ENCODE results near the gene CTU2. TPM values are rescaled to one million over a fixed set of nuclear protein-coding genes. Genes with fewer than 3 reads are reported as not detected.

CTU2 gene
- total and polyA plus RNA-seq, 9 of the 15 experiments (the other 6 are each of a cell fraction or from before 2014, with no cell fraction given): 1.3 to 105 (median 23.2) TPM

DNA sequence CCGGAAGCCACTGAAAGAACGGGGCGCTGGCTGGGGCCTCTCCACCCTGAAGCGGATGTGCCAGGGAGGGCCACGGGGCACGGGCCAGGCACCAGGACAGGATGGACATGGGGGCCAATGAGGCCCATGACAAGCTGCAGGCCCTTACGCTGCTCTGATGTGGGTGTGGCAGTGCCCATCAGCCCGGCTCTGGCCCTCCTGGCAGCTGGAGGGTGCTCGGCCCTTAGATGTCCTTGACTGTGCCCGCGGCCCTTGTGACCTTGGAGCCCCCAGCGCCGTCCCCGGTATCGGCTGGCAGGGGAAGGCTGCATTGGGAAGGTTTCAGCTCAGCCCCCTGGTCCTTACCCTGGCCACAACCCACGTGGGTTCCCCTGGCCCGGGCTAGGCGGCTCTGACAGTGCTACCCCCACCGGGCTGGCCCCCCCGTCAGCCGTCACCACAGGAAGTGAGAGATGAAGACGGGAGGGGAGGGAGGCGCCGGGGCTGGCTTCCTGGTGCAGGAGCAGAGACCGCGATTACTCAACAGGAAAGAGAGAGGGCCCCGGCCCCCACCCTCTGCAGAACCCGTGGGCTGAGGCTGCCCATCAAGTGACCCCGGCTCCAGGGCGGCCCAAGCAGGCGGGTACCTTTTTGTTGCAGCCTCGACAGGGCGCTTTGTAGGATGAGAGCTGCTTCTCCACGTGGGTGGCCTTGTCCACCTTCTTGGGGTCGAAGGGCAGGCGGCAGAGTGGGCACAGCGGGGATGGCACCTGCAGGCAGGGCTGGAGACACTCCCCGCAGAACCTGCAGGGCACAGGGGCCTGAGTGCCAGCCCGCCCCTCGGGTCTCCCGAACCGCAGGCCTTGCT lies 5.4 kb upstream of the CTU2 start (continued):
- TF ChIP-seq, protein P1, sequence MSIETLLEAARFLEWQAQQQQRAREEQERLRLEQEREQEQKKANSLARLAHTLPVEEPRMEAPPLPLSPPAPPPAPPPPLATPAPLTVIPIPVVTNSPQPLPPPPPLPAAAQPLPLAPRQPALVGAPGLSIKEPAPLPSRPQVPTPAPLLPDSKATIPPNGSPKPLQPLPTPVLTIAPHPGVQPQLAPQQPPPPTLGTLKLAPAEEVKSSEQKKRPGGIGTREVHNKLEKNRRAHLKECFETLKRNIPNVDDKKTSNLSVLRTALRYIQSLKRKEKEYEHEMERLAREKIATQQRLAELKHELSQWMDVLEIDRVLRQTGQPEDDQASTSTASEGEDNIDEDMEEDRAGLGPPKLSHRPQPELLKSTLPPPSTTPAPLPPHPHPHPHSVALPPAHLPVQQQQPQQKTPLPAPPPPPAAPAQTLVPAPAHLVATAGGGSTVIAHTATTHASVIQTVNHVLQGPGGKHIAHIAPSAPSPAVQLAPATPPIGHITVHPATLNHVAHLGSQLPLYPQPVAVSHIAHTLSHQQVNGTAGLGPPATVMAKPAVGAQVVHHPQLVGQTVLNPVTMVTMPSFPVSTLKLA (conservative IDR thresholded peaks at IDR 0.05): peak in 1 of 2 experiments; percentile 78; a peak in 3 of 4 replicates
- peak; percentile 80 for TF ChIP-seq CEBPB (tag; IDR thresholded peaks at IDR 0.05)
- TF ChIP-seq, protein P2, sequence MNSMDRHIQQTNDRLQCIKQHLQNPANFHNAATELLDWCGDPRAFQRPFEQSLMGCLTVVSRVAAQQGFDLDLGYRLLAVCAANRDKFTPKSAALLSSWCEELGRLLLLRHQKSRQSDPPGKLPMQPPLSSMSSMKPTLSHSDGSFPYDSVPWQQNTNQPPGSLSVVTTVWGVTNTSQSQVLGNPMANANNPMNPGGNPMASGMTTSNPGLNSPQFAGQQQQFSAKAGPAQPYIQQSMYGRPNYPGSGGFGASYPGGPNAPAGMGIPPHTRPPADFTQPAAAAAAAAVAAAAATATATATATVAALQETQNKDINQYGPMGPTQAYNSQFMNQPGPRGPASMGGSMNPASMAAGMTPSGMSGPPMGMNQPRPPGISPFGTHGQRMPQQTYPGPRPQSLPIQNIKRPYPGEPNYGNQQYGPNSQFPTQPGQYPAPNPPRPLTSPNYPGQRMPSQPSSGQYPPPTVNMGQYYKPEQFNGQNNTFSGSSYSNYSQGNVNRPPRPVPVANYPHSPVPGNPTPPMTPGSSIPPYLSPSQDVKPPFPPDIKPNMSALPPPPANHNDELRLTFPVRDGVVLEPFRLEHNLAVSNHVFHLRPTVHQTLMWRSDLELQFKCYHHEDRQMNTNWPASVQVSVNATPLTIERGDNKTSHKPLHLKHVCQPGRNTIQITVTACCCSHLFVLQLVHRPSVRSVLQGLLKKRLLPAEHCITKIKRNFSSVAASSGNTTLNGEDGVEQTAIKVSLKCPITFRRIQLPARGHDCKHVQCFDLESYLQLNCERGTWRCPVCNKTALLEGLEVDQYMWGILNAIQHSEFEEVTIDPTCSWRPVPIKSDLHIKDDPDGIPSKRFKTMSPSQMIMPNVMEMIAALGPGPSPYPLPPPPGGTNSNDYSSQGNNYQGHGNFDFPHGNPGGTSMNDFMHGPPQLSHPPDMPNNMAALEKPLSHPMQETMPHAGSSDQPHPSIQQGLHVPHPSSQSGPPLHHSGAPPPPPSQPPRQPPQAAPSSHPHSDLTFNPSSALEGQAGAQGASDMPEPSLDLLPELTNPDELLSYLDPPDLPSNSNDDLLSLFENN (IDR thresholded peaks at IDR 0.05; ENCODE audit: low read depth in 2 of 2, low read length in 2 of 2): no peak
- TF ChIP-seq, protein P3, sequence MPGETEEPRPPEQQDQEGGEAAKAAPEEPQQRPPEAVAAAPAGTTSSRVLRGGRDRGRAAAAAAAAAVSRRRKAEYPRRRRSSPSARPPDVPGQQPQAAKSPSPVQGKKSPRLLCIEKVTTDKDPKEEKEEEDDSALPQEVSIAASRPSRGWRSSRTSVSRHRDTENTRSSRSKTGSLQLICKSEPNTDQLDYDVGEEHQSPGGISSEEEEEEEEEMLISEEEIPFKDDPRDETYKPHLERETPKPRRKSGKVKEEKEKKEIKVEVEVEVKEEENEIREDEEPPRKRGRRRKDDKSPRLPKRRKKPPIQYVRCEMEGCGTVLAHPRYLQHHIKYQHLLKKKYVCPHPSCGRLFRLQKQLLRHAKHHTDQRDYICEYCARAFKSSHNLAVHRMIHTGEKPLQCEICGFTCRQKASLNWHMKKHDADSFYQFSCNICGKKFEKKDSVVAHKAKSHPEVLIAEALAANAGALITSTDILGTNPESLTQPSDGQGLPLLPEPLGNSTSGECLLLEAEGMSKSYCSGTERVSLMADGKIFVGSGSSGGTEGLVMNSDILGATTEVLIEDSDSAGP (CRISPR knock-in tag; IDR thresholded peaks at IDR 0.05): no peak
- TF ChIP-seq ELF1 (tag; IDR thresholded peaks at IDR 0.05): 0 out of 2 replicates have a peak, but pooled peaks have one; percentile 18
- TF ChIP-seq ERF (CRISPR knock-in tag; IDR thresholded peaks at IDR 0.05): peak; percentile 62
- peak; percentile 55 for TF ChIP-seq RBFOX2 (IDR thresholded peaks at IDR 0.05; ENCODE audit: low read depth, low read length)
- 0 out of 4 replicates have a peak, but pooled peaks of 1 of the 2 experiments have one; percentile 33 for TF ChIP-seq TRIM24 (IDR thresholded peaks at IDR 0.05)
- TF ChIP-seq JUND (IDR thresholded peaks at IDR 0.05; ENCODE audit: borderline replicate concordance, low read depth, low read length): peak; percentile 59
- TF ChIP-seq JUND (tag; IDR thresholded peaks at IDR 0.05; ENCODE audit: borderline replicate concordance, low read depth, low read length): no peak
- TF ChIP-seq MAZ (CRISPR knock-in tag; conservative IDR thresholded peaks at IDR 0.05 in 1 of 2, IDR thresholded peaks at IDR 0.05 in 1 of 2): peak; percentile 89 to 96
- TF ChIP-seq, protein P4, sequence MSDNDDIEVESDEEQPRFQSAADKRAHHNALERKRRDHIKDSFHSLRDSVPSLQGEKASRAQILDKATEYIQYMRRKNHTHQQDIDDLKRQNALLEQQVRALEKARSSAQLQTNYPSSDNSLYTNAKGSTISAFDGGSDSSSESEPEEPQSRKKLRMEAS (CRISPR knock-in tag; IDR thresholded peaks at IDR 0.05): peak; percentile 51; the same call in 1 of the 2 replicates
- no peak for TF ChIP-seq ZNF707 (CRISPR knock-in tag; conservative IDR thresholded peaks at IDR 0.05)
- peak; percentile 64 for TF ChIP-seq FOSL1 (tag; conservative IDR thresholded peaks at IDR 0.05)
- peak; percentile 67; the same call in 1 of the 2 replicates for TF ChIP-seq ZBTB17 (CRISPR knock-in tag; IDR thresholded peaks at IDR 0.05)
- no peak for TF ChIP-seq CREB1 (IDR thresholded peaks at IDR 0.05)
- 0 out of 2 replicates have a peak, but pooled peaks have one; percentile 18 for TF ChIP-seq CREB1 (CRISPR knock-in tag; IDR thresholded peaks at IDR 0.05)
- TF ChIP-seq CXXC5 (CRISPR knock-in tag; IDR thresholded peaks at IDR 0.05): 0 out of 2 replicates have a peak, but pooled peaks have one; percentile 29
- TF ChIP-seq HEY1 (CRISPR knock-in tag; IDR thresholded peaks at IDR 0.05; ENCODE audit: borderline replicate concordance): no peak
- no peak for TF ChIP-seq POLR2A (conservative IDR thresholded peaks at IDR 0.05)
- TF ChIP-seq ARNT (IDR thresholded peaks at IDR 0.05): no peak
